Measurements from ENCODE around the gene CKS1B.

DNA sequence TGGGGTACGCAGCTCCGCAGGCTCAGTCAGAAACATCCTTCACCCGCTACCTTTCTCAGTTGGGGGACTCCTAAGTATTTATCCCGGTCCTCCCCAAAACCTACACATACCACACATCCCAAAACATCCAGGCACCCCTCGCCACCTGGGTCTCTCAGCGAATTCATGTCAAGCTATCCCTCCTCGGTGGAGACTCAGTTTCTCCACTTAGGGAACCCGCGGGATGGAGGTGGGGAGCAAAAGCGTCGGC, 26.9 kb downstream of the CKS1B start:
- TF ChIP-seq, protein P1, sequence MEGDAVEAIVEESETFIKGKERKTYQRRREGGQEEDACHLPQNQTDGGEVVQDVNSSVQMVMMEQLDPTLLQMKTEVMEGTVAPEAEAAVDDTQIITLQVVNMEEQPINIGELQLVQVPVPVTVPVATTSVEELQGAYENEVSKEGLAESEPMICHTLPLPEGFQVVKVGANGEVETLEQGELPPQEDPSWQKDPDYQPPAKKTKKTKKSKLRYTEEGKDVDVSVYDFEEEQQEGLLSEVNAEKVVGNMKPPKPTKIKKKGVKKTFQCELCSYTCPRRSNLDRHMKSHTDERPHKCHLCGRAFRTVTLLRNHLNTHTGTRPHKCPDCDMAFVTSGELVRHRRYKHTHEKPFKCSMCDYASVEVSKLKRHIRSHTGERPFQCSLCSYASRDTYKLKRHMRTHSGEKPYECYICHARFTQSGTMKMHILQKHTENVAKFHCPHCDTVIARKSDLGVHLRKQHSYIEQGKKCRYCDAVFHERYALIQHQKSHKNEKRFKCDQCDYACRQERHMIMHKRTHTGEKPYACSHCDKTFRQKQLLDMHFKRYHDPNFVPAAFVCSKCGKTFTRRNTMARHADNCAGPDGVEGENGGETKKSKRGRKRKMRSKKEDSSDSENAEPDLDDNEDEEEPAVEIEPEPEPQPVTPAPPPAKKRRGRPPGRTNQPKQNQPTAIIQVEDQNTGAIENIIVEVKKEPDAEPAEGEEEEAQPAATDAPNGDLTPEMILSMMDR (IDR thresholded peaks at IDR 0.05; ENCODE audit: low read depth, low read length, missing input control) = no peak
- TF ChIP-seq, protein P2, sequence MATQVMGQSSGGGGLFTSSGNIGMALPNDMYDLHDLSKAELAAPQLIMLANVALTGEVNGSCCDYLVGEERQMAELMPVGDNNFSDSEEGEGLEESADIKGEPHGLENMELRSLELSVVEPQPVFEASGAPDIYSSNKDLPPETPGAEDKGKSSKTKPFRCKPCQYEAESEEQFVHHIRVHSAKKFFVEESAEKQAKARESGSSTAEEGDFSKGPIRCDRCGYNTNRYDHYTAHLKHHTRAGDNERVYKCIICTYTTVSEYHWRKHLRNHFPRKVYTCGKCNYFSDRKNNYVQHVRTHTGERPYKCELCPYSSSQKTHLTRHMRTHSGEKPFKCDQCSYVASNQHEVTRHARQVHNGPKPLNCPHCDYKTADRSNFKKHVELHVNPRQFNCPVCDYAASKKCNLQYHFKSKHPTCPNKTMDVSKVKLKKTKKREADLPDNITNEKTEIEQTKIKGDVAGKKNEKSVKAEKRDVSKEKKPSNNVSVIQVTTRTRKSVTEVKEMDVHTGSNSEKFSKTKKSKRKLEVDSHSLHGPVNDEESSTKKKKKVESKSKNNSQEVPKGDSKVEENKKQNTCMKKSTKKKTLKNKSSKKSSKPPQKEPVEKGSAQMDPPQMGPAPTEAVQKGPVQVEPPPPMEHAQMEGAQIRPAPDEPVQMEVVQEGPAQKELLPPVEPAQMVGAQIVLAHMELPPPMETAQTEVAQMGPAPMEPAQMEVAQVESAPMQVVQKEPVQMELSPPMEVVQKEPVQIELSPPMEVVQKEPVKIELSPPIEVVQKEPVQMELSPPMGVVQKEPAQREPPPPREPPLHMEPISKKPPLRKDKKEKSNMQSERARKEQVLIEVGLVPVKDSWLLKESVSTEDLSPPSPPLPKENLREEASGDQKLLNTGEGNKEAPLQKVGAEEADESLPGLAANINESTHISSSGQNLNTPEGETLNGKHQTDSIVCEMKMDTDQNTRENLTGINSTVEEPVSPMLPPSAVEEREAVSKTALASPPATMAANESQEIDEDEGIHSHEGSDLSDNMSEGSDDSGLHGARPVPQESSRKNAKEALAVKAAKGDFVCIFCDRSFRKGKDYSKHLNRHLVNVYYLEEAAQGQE (IDR thresholded peaks at IDR 0.05) = no peak
- TF ChIP-seq, protein P3, sequence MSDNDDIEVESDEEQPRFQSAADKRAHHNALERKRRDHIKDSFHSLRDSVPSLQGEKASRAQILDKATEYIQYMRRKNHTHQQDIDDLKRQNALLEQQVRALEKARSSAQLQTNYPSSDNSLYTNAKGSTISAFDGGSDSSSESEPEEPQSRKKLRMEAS (IDR thresholded peaks at IDR 0.05) = no peak
- TF ChIP-seq, protein P4, sequence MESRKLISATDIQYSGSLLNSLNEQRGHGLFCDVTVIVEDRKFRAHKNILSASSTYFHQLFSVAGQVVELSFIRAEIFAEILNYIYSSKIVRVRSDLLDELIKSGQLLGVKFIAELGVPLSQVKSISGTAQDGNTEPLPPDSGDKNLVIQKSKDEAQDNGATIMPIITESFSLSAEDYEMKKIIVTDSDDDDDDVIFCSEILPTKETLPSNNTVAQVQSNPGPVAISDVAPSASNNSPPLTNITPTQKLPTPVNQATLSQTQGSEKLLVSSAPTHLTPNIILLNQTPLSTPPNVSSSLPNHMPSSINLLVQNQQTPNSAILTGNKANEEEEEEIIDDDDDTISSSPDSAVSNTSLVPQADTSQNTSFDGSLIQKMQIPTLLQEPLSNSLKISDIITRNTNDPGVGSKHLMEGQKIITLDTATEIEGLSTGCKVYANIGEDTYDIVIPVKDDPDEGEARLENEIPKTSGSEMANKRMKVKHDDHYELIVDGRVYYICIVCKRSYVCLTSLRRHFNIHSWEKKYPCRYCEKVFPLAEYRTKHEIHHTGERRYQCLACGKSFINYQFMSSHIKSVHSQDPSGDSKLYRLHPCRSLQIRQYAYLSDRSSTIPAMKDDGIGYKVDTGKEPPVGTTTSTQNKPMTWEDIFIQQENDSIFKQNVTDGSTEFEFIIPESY (IDR thresholded peaks at IDR 0.05) = no peak
